Endometrial microvascular endothelial cells (primary cell): ENCODE data around the gene LYST. TPM values are rescaled to one million over a fixed set of nuclear protein-coding genes. Genes with fewer than 3 reads are reported as not detected.

Experiments used
- in situ Hi-C: cut with HindIII; loops from 2 replicates; pipeline ENCODE4 v1.10.0; 2017; ENCODE audit warnings: low sequenced_read_pairs, low pct_unique_long_range_greater_than_20kb; ENCODE audit errors: inconsistent ontology term
- total RNA-seq: library from RNA; depleted of rRNA; stranded (reverse); fragments of >200 nt; gene quantifications from one replicate; pipeline ENCODE4 v1.2.3, GENCODE V29; 2015; ENCODE audit errors: inconsistent ontology term

LYST gene
- total RNA-seq, 1 donor from 2014 or later = 4.3 TPM

DNA sequence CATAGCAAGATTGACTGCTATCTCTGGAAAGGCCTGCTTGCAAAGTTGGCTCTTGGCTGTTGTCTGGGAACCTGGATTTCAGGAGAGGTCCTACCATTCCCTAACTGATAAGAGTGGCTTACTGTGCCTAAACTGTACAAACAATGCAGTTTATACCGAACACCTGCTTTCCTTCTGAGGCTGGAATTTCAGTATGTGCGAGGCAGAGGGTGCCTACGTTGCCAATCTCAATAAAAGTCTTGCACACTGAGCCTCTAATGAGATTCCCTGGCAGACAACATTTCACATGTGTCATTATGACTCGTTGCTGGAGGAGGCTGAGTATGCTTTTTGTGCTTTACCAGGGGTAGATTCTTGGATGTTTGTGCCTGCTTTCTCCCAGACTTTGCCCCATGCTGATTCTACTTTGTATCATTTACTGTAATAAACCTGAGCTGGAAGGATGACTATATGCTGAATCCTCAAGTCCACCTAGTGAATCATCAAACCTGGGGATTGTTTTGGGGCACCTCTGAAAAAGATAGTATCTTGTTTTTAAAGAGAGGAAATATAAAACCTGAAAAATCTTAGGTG lies 158.2 kb downstream of the LYST start:
- in situ Hi-C loops = no loop called here

DNA sequence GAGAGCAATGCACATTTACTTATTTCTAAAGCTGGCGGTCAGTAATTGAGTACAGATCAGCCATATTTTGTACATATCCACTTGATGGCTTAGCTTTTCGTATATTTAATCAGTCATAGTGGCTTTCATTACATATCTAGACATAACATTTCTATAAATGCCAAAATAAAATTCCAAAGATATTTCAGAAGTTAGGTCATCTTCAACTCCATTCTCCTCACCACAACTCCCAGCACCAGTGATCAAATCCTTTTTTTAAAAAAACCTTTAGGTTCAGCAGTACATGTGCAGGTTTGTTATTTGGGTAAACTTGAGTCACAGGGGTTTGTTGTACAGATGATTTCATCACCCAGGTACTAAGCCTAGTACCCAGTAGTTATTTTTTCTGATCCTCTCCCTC lies 163.2 kb downstream of the LYST start:
- in situ Hi-C loops = no loop called here

DNA sequence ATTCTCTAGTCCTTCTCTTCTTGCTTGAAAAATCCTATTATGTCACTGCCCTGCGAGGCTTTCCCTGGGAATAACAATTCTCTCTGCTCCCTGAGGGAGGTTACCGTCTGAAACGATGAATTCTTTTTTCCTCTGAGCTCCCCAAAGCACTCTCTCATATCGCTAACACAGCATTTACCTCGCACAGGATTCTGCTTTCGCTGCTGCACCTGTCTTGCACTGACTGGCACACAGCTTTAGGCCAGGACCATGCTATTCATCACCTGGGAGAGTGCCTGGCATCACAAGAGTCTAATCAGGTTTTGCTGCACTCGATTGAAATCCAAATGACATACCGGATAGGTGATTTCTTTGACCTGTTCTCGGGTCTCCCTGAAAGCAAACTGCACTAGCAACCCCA lies 164.3 kb downstream of the LYST start:
- in situ Hi-C loops = no loop called here

DNA sequence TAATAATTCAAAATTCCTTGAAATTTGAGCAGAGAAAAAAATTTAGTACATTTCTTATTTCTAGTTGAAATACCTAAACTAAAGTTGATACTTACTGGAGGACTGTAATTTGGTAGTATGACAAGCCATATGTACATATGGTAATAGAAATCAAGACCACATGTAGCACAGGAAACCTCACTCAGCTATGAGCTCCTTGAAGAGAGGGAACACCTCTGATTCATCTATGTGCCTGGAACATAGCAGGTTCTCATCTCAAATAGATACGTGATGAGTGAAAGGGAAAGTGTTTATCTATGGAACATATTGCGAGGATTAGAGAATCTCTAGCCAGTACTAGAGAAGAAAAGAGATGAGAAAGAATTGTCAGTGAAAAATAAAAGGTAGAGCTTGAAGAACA lies 169.2 kb downstream of the LYST start:
- in situ Hi-C loops = no loop called here

DNA sequence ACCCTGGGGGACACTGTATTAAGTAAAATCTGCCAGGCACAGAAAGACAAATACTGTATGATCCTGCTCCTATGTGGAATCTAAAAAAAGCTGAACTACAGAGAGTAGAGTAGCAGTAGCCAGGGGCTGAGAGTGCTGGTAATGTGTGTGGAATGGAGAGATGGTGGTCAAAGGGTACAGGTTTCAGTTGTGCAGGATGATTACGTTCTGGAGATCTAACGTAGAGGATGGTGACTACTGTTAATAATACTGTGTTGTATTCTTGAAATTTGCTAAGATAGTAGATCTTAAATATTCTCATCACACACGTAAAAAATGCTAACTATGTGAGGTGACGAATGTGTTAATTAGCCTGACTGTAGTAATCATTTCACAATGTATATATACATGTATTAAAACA lies 177.3 kb downstream of the LYST start:
- in situ Hi-C loops = no loop called here

DNA sequence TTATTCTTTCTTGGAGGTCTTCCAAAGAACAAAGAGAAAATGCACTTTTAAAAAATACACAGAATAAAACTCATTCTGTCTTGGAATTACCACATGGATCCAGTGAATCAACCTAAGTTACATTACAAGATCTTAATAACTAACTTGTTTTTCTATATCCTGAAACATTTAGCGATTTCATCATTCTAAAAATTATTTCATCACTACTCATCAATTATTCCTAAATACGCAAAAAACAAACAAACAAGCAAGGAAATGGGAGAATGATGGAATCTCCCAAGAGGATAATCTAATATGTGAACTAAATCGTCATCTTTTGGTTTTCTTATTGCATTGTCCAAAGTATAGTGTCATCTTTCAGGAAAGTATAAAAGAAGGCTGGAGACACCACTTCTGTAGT lies 178.6 kb downstream of the LYST start:
- in situ Hi-C loops = no loop called here

DNA sequence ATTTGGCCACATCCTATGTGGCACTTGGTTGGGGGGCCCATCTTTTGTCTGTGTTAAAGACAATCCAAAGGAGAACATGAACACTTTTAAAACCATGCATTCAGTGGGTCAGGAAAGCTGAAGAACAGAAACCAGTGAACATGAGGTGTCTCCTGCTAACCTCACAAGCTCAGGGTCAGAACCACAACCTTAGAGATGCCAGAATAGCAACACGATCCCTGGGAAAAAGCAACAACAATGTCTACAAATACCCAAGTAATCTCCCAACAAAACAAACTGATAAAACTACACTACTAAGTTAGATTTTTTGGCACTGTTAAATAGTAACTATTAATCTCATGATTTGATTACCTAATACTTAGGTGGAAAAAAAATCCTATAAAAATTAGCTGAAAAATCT lies 183.1 kb downstream of the LYST start:
- in situ Hi-C loops = no loop called here

DNA sequence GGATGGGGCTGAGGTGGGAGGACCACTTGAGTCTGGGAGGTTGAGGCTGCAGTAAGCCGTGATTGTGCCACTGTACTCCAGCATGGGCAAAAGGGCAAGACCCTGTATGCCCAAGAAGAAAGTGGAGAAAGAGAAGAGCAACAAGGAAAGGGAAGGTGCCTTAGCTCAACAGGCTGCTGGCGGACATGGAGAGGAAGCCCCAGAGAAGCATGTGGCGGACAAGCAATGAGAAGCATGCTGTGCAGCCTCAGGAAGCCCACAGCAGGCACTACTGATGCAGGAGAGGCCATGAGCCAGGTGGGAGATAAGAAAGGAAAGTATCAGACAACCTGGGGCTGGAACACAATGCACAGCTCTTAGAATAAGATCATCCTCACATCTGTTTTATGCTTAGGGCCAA lies 184.5 kb downstream of the LYST start:
- in situ Hi-C loops = no loop called here

DNA sequence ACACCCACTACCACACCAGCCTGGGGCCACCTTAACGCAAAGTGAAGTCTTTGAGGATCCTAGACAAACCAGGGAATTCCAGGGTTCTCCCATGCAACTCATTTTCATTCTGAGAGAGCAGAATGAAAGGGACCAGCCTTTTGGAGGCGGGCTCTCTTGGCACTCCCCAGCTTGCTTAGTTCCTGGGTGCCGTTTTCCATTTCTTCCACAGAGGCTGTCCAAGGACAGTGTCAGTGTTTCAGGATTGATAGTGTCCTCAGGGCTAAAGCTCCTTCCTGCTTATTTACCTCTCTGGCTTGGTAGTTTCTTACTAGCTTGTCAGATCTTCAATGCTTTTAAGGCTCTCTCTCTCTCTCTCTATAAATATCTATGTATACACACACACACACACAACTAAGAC lies 187.1 kb downstream of the LYST start:
- in situ Hi-C loops = no loop called here

DNA sequence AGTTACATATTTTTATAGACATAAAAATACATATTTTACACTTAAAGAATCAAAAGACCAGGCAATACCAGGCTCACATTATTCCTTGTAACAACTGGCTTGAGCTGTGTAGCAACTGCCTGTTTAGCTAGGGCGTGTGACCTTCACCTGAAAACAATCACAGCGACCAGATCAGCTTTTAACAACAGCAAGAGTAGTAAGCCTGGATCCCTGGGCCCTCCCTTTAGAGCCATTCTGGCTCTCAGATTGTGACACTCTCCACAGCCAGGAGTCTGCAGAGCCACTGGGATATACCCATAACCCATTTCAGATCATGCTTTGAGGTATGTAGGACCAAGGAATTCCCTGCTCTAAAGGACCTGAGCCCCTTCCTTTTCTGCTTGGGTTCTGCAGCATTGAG lies 187.7 kb downstream of the LYST start:
- in situ Hi-C loops = no loop called here

DNA sequence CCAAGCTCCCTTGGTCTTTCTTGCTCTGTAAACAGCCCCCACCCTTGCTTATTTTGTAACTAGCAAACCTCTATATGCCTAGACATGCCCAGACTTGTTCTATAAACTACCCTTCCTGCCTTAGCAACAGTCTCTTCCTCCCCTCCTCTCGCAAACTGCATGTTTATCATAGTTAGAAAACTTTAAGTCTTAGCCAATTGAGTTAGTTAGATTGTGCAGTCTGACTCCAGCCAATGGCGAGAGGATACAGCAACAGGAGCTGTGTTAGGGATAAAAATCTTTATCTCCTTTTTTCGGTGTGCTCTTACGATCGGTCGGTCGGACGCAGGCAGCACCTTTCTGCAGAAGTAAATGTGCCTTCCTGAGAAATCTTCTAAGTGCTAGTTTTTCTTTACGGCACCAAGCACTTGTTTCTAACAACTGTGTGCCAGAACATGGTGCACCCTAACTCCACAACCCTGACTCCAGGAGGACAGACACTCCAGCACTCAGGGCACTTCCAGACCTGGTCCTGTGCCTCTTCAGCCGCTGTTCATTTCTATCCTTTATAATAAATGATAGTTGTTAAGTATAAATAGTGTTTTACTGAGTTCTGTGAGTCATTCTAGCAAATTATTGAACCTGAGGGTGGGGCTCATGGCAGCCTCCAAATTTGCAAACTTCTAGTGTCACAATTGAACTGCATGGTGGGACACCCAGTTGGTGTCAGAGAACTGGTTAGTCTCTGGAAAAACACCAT lies 191.4 kb downstream of the LYST start:
- in situ Hi-C loops = no loop called here

DNA sequence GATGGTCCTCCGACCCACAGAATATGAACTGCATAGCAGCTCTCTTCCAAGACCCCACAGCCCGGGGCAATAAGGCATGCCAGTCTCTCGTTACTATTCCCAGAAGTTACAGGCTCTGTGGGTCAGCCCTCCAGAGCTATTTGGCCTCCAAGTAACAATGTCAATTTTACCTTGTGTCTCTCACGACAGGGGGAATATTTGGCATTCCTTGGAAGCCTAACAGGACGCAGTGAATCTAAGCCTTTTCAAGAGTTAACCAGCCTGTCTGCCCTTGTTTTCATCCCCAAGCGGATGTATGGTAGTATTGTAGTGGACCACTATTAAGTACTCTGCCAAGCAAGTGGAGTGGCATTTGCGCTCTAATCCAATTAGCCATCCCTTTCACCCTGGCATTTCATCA lies 192.7 kb downstream of the LYST start:
- in situ Hi-C loops = no loop called here

DNA sequence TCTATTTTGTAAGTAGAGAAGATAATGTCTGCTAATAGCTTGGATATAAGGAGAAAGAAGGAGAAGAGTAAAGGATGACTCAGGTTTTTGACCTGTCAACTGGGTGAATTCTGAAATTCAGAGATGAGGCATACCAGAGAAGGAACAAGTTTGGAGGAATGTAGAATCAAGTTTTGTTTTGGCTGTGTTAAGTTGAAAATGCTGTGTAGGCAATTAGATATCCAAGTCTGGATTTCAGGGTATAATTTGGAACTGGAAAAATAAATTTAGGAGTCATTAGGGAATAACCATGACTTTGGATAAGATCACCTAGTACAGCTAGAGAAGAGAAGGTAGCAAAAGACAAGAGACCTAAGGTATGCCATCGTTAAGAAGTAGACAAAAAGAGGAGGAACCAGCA lies 194.7 kb downstream of the LYST start:
- in situ Hi-C loops = no loop called here

DNA sequence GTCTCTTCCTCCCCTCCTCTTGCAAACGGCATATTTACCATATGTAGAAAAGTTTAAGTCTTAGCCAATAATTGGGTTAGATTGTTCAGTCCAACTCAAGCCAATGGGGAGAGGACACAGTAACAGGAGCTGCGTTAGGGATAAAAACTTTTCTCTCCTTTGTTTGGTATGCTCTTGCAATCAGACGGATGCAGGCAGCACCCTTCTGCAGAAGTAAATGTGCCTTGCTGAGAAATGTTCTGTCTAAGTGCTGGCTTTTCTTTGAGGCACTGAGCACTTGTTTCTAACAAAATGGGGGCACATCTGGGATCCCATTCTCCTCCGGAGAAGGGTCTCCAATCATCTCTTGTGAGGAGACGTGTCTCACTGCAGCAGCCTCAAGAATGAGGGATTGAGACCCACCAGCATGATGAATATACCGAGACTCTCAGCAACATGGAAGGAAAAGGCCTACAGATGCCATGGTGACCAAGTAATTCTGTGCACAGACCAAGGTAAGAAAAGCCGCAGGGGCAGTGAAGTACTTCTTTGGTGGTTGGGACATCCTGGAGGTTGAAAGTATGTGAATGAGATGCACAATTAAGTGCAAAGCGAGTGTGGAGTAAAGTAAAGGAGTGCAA lies 196.4 kb downstream of the LYST start:
- in situ Hi-C loops = no loop called here

DNA sequence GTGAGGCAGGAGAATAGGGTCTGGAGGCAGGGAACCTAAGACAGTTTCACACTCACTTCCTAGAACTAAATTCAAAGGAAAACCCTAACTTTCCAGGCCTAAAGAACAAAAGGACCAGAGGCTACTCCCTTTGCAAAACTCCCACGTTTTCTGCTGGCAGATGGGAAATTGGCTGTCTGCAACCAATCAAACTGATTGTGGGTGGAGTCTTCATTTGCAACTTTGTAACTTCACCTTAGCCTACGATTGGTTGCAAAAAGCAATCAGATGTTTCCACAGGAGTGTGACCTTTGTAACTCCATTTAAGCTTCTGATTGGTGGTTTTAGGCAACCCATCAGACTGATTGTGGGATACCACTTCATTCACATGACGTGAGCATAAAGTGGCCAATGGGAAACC lies 197.4 kb downstream of the LYST start:
- in situ Hi-C loops = no loop called here

DNA sequence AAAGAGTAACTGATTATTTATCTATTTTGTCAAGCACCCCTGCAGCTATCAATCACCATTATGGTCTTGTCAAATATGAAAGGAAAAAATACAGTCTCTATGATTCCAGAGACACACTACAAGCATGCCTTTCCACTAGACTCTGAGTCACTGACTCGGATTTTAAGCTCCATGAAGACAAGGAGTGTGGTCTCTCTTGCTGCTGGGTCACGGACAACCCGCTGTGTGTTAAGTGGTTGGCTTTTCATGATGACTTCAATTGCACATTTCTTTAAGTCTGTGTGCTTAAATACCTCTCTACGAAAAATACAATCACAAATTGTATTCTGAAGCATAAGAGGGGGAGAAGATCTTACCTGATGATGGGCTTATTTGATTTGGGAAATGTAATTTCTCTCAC lies 203.1 kb downstream of the LYST start:
- in situ Hi-C loops = no loop called here

DNA sequence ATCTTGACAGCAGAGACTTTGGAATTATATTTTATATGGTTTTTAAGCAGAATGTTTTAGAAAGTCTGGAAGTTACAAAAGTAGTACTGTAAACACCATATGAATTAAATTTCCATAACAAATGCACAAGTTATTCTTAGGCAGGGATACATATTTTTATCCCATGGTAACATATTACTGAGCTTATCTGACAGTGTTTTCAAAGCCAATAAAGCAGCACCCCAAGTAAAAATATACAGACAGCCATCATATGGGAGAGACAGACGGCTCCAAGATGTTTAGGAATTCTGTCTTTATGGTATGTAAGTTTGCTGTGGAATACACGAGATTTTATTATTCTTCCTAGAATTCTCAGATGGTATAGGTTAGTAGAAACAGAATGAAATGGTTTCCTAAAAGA lies 205.1 kb downstream of the LYST start:
- in situ Hi-C loops = no loop called here

DNA sequence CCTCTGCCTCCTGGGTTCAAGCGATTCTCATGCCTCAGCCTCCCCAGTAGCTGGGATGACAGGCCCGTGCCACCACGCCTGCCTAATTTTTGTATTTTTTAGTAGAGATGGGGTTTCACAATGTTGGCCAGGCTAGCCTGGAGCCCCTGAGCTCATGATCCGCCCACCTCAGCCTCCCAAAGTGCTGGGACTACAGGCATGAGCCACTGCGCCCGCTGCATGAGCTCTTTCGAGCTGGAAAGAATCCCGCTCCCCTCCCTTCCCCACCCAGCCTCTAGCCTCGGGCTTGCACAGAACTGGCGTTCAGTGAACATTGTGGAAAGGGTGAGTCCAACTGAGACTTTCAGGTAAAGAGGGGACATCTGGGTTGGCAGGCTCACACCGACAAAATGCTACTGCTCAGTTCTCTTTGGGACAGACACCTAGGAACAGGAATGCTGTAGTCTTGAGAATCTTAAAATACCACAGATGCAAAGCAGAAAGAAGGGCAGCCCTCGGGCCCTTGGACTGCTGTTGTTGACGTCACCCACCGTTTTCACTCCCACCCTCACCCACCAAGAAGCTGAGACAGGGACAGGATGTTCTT lies 207.4 kb downstream of the LYST start:
- in situ Hi-C loops = no loop called here

DNA sequence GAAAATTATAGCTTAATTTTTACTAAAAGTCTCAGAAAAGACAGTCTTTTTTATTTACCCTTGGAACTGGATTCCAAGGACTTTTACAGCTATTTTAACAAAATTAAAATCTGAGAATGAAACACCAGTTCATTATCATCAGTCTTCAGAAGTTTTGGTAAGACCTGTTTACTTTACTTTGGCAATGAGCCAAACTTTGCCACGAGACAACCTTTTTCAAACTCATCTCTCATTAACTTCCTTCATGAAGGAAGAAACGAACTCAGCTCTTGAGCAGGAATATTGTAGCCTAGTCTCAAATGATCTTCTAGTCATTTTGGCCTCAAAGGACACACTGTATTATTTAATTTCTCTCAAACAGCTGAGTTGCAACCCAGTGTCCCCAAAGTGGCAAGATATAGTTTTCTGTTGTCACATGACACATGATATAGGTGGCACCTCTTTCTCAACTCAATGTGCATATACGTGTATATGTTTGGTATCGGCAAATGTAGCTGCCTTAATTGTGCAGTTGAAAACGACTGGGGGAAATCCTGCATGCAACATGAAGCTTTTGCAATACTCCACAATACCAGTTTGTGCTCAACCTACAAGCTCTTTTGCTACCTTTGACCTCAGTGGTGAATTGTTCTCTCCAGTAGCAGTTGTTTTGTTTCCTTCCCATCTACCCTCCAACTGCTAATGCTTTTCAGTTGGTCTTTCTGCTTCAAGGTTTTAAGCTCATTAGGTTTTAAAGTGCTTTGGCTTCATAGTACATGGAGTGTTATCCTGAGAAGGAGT lies 208.8 kb downstream of the LYST start:
- in situ Hi-C loops = no loop called here

DNA sequence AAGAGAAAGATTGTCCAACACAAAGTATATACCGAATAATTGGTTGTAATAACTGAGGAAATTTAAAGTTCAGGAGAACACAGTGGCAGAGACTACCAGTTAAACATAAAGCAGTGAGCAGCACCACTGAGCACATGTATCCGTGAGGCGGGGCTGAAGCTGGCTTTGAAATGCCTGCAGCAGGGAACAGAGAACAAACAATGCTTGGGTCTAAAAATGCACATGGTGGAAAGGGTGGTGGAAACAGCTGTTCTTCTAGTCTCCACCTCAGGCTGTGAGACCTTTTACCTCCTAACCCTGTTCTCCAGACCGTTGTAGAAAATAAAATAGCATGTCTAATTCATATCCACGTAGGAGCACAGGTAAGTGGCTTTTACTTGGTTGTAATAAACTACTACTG lies 209.4 kb downstream of the LYST start:
- in situ Hi-C loops = no loop called here
